Ascending aorta (tissue), 2 donors: Measurements from ENCODE around the gene PGA5. TPM values are rescaled to one million over a fixed set of nuclear protein-coding genes. Genes with fewer than 3 reads are reported as not detected.
A peak's percentile ranks its signal among the peaks of the same experiment; 100 is the strongest.

Source experiments
- DNase-seq, 2 donors: peaks; one replicate each; pipeline ENCODE4 v3.0.0-alpha.2; 2019; ENCODE audit warnings: low spot score in 2 of 2
- H3K27ac ChIP-seq, 2 donors: fragments of 200-600 bp; sonication (generic); one replicate each; pipeline ENCODE4 v1.5.1; 2016 to 2017; ENCODE audit warnings: mild to moderate bottlenecking in 1 of 2
- H3K27me3 ChIP-seq: fragments of 200-600 bp; sonication (generic); one replicate; pipeline ENCODE4 v1.5.1; 2017
- H3K36me3 ChIP-seq, 2 donors: fragments of 200-600 bp; sonication (generic); one replicate each; pipeline ENCODE4 v1.5.1; 2016
- H3K4me1 ChIP-seq, 2 donors: fragments of 200-600 bp; sonication (generic); one replicate each; pipeline ENCODE4 v1.5.1; 2016 to 2017; ENCODE audit warnings: mild to moderate bottlenecking in 1 of 2
- H3K4me3 ChIP-seq, 2 donors: fragments of 200-600 bp; sonication (generic); one replicate each; pipeline ENCODE4 v1.5.1; 2016 to 2017; ENCODE audit warnings: mild to moderate bottlenecking in 1 of 2
- H3K9me3 ChIP-seq, 2 donors: fragments of 200-600 bp; sonication (generic); one replicate each; pipeline ENCODE4 v1.5.1; 2016
- CTCF ChIP-seq, 3 experiments: fragments of 200-600 bp in 2 of 3; fragments of 450-650 bp in 1 of 3; sonication (generic) in 2 of 3; IDR thresholded peaks; one replicate each; pipeline ENCODE4 v1.5.1; 2016 to 2019; ENCODE audit warnings: antibody characterized with exemption in 3 of 3, mild to moderate bottlenecking in 1 of 3, moderate library complexity in 1 of 3
- intact Hi-C: fragments of 100-400 bp; cut with DNase I; formaldehyde crosslinking; loops from one replicate; pipeline ENCODE4 v1.15.1; 2023
- total RNA-seq: library from RNA; depleted of rRNA; stranded (reverse); fragments of >200 nt; gene quantifications from one replicate; pipeline ENCODE4 v1.1.0, GENCODE V29; 2016

The PGA5 gene
- total RNA-seq, 1 donor from 2014 or later = 2.0 TPM

- Histone ChIP-seq H3K4me3 (no peak overlapping the region), H3K36me3 (peaks cover 44 to 46% of the 10 kb centered on the region in 2 donors), H3K9me3 (no peaks in the 10 kb centered on the region), H3K4me1 (peaks cover 7 to 28% of the 10 kb centered on the region in 2 donors), H3K27ac (peak overlapping the region in 1 of 2 donors; percentile 27), H3K27me3 (no peaks in the 10 kb centered on the region)
- TF ChIP-seq CTCF (IDR thresholded peaks at IDR 0.05) = no peak
- intact Hi-C loops = no loop called here
- no peak for DNase-seq
Observed at GRCh38 chr11:61298663-61299244, 57.8 kb downstream of the PGA5 start.

Other genes with a start within 250 kb of the PGA5 start
- 1.3 TPM for gene CD5, start 138.7 kb upstream of the PGA5 start, total RNA-seq
- 25.8 TPM for gene VPS37C, start 79.7 kb upstream of the PGA5 start, total RNA-seq
- 26.8 TPM for gene PGA3, start 37.7 kb upstream of the PGA5 start, total RNA-seq
- 75.7 TPM for gene PGA4, start 18.8 kb upstream of the PGA5 start, total RNA-seq
- gene VWCE, start 54.1 kb downstream of the PGA5 start, total RNA-seq = 19.2 TPM
- gene DDB1, start 91.9 kb downstream of the PGA5 start, total RNA-seq = 130 TPM
- gene TKFC, start 92.1 kb downstream of the PGA5 start, total RNA-seq = 7.3 TPM
- gene CYB561A3, start 120.7 kb downstream of the PGA5 start, total RNA-seq = 215 TPM
- 44.9 TPM for gene TMEM138, start 121.2 kb downstream of the PGA5 start, total RNA-seq
- 64.9 TPM for gene TMEM216, start 151.4 kb downstream of the PGA5 start, total RNA-seq
- gene CPSF7, start 188.8 kb downstream of the PGA5 start, total RNA-seq = 22.9 TPM
- 13.6 TPM for gene SDHAF2, start 188.9 kb downstream of the PGA5 start, total RNA-seq